Lower leg skin (tissue), 4 donors: Measurements from ENCODE around the gene RBL2. TPM values are rescaled to one million over a fixed set of nuclear protein-coding genes. Genes with fewer than 3 reads are reported as not detected.

Experiments
- DNase-seq, 2 donors: peaks; one replicate each; pipeline ENCODE4 v3.0.0-alpha.2; 2019; ENCODE audit warnings: low spot score in 2 of 2
- H3K4me3 ChIP-seq: fragments of 200-600 bp; sonication (generic); 2 replicates; pipeline ENCODE4 v1.5.1; 2017; ENCODE audit warnings: mild to moderate bottlenecking, low read depth; ENCODE audit not compliant: poor library complexity, severe bottlenecking
- CTCF ChIP-seq, 3 donors: fragments of 450-650 bp; IDR thresholded peaks; one replicate each; pipeline ENCODE4 v1.5.1; 2016; ENCODE audit warnings: antibody characterized with exemption in 3 of 3, mild to moderate bottlenecking in 3 of 3, moderate library complexity in 2 of 3
- POLR2A ChIP-seq, 2 donors: fragments of 450-650 bp; IDR thresholded peaks; one replicate each; pipeline ENCODE4 v1.6.1; 2016 to 2017; ENCODE audit warnings: antibody characterized with exemption in 2 of 2, mild to moderate bottlenecking in 1 of 2, moderate library complexity in 1 of 2
- WGBS, 2 donors: methylation state at CpG; one replicate each; pipeline ENCODE4 v1.1.5; 2018; 5-methylcytosine and 5-hydroxymethylcytosine counted together
- intact Hi-C: fragments of 100-400 bp; cut with DNase I; formaldehyde crosslinking; loops from one replicate; pipeline ENCODE4 v1.15.0; 2023; ENCODE audit warnings: low total_unique reads
- total RNA-seq, 4 donors: library from RNA; depleted of rRNA; stranded (reverse); fragments of >200 nt; gene quantifications; one replicate each; pipeline ENCODE4 v1.1.0, GENCODE V29; 2016

RBL2 gene
- total RNA-seq, 4 donors from 2014 or later, result 66.7 to 85.7 (median 75.2) TPM

GRCh38 chr16:53523126-53523804, 89.0 kb downstream of the RBL2 start:
- TF ChIP-seq CTCF (IDR thresholded peaks at IDR 0.05) (no peak), POLR2A (IDR thresholded peaks at IDR 0.05) (no peak)
- no peak overlapping the region for H3K4me3 ChIP-seq
- intact Hi-C loops, result no loop called here
- 93 to 94% methylated on average over 21 of the region's 21 CpGs for WGBS, 2 donors
- DNase-seq, result no peak

- H3K4me3 ChIP-seq, result no peak overlapping the region
- intact Hi-C loops, result no loop called here
- DNase-seq, result no peak
- TF ChIP-seq CTCF (IDR thresholded peaks at IDR 0.05) (no peak), POLR2A (IDR thresholded peaks at IDR 0.05) (no peak)
- 89 to 95% methylated on average over 12 to 15 of the region's 15 CpGs for WGBS, 2 donors
Observed at GRCh38 chr16:53523971-53524548, 89.8 kb downstream of the RBL2 start.

GRCh38 chr16:53528797-53529196, 94.5 kb downstream of the RBL2 start:
- no peak for DNase-seq
- intact Hi-C loops, result no loop called here
- H3K4me3 ChIP-seq, result no peak overlapping the region
- no peak for TF ChIP-seq POLR2A (IDR thresholded peaks at IDR 0.05)
- no peak for TF ChIP-seq CTCF (IDR thresholded peaks at IDR 0.05)
- WGBS, 2 donors, result 90 to 95% methylated on average over 6 of the region's 6 CpGs

- 75 to 77% methylated on average over 14 of the region's 14 CpGs for WGBS, 2 donors
- H3K4me3 ChIP-seq, result no peak overlapping the region
- no peak for DNase-seq
- TF ChIP-seq CTCF (IDR thresholded peaks at IDR 0.05) (no peak), POLR2A (IDR thresholded peaks at IDR 0.05) (no peak)
- intact Hi-C loops, result no loop called here
Observed at GRCh38 chr16:53529513-53529912, 95.2 kb downstream of the RBL2 start.

GRCh38 chr16:53530046-53530445, 95.8 kb downstream of the RBL2 start:
- WGBS, 2 donors, result 55 to 68% methylated on average over 10 of the region's 10 CpGs
- intact Hi-C loops, result no loop called here
- no peak for TF ChIP-seq POLR2A (IDR thresholded peaks at IDR 0.05)
- no peak for TF ChIP-seq CTCF (IDR thresholded peaks at IDR 0.05)
- no peak for DNase-seq
- H3K4me3 ChIP-seq, result no peak overlapping the region
